ENCODE data around the gene AVPR1A. TPM values are rescaled to one million over a fixed set of nuclear protein-coding genes. Genes with fewer than 3 reads are reported as not detected.

The AVPR1A gene
- total RNA-seq, 1 experiment from 2014 or later = 0.07 TPM

- Histone ChIP-seq H3K9me2 (ENCODE audit: insufficient read depth) (no peaks in the 10 kb centered on the region), H3K79me2 (ENCODE audit: insufficient read depth, low read length) (no peaks in the 10 kb centered on the region), H3K4me2 (ENCODE audit: low read length) (no peak overlapping the region), H2AFZ (ENCODE audit: low read depth, low read length, poor library complexity, severe bottlenecking) (no peak overlapping the region), H3K4me1 (ENCODE audit: control insufficient read depth in 1 of 2, insufficient read depth in 2 of 2, low read length in 2 of 2) (peaks cover 0 to 11% of the 10 kb centered on the region in 2 experiments; a peak in 1 of 4 replicates), H4K20me1 (ENCODE audit: insufficient read depth) (no peaks in the 10 kb centered on the region), H3K27ac (ENCODE audit: low read depth, low read length) (no peak overlapping the region), H3K27me3 (ENCODE audit: insufficient read depth, low read length) (no peaks in the 10 kb centered on the region), H3K4me3 (replicated peaks in 1 of 2; ENCODE audit: low read depth in 1 of 2, low read length in 2 of 2) (no peak overlapping the region), H3K9me3 (ENCODE audit: control insufficient read depth in 1 of 2, insufficient read depth in 1 of 2, low read depth in 1 of 2, low read length in 2 of 2) (no peaks in the 10 kb centered on the region), H3K36me3 (ENCODE audit: control insufficient read depth in 1 of 2, insufficient read depth in 2 of 2, low read length in 2 of 2) (no peaks in the 10 kb centered on the region), H3K9ac (ENCODE audit: low read length) (no peak overlapping the region)
- TF ChIP-seq EGR1 (IDR thresholded peaks at IDR 0.05; ENCODE audit: low read depth) (no peak), ATF3 (IDR thresholded peaks at IDR 0.05) (no peak), REST (IDR thresholded peaks at IDR 0.05; ENCODE audit: low read depth) (no peak)
- no peak for ATAC-seq
- intact Hi-C loops (cut with micrococcal nuclease) = loop anchor here (5.0 kb wide), 1 partner anchor 123 kb away; no protein-coding TSS in a partner anchor
- BruUV-seq (replicated peaks) = no TSS peak
- RAD21 ChIA-PET (ENCODE audit: low non-redundant PET in 1 of 2, low total read pairs in 2 of 2, uncharacterized antibody in 2 of 2, unreplicated experiment in 2 of 2) = no interaction called here
- CTCF ChIA-PET = no interaction called here
- POLR2A ChIA-PET = no interaction called here
- DNase-seq (ENCODE audit: low read depth, low spot score) = no peak
Measured at GRCh38 chr12:63154560-63154959, 3.6 kb upstream of the AVPR1A start.

- CTCF ChIA-PET = interaction anchor here (0.6 to 1.7 kb wide), 15 partner anchors 8 to 614 kb away, joined by 3 to 13 read pairs (median 4); no protein-coding TSS in a partner anchor
- DNase-seq (ENCODE audit: low read depth, low spot score) (no peak), ATAC-seq (peak; percentile 65)
- Histone ChIP-seq H3K36me3 (ENCODE audit: control insufficient read depth in 1 of 2, insufficient read depth in 2 of 2, low read length in 2 of 2) (no peaks in the 10 kb centered on the region), H2AFZ (ENCODE audit: low read depth, low read length, poor library complexity, severe bottlenecking) (peak overlapping the region; percentile 87), H3K27ac (ENCODE audit: low read depth, low read length) (no peak overlapping the region), H3K9me3 (ENCODE audit: control insufficient read depth in 1 of 2, insufficient read depth in 1 of 2, low read depth in 1 of 2, low read length in 2 of 2) (no peaks in the 10 kb centered on the region), H3K4me1 (ENCODE audit: control insufficient read depth in 1 of 2, insufficient read depth in 2 of 2, low read length in 2 of 2) (peaks cover 0 to 11% of the 10 kb centered on the region in 2 experiments; a peak in 1 of 4 replicates), H3K4me2 (ENCODE audit: low read length) (peak overlapping the region; percentile 70), H3K9ac (ENCODE audit: low read length) (no peak overlapping the region), H4K20me1 (ENCODE audit: insufficient read depth) (no peaks in the 10 kb centered on the region), H3K27me3 (ENCODE audit: insufficient read depth, low read length) (no peaks in the 10 kb centered on the region), H3K9me2 (ENCODE audit: insufficient read depth) (no peaks in the 10 kb centered on the region), H3K4me3 (replicated peaks in 1 of 2; ENCODE audit: low read depth in 1 of 2, low read length in 2 of 2) (peak overlapping the region; percentile 37 to 52), H3K79me2 (ENCODE audit: insufficient read depth, low read length) (no peaks in the 10 kb centered on the region)
- RAD21 ChIA-PET (ENCODE audit: low non-redundant PET in 1 of 2, low total read pairs in 2 of 2, uncharacterized antibody in 2 of 2, unreplicated experiment in 2 of 2) = no interaction called here
- POLR2A ChIA-PET = no interaction called here
- no peak for TF ChIP-seq YY1 (IDR thresholded peaks at IDR 0.05; ENCODE audit: extremely low read depth, insufficient replicate concordance, low read depth, low read length)
- TF ChIP-seq MAX (IDR thresholded peaks at IDR 0.05) = no peak
- TF ChIP-seq SRF (IDR thresholded peaks at IDR 0.05; ENCODE audit: low read depth) = no peak
- no peak for TF ChIP-seq SIN3A (IDR thresholded peaks at IDR 0.05; ENCODE audit: low read depth)
- no peak for TF ChIP-seq ELF1 (IDR thresholded peaks at IDR 0.05; ENCODE audit: borderline replicate concordance, low read depth)
- TF ChIP-seq TCF7L2 (IDR thresholded peaks at IDR 0.05; ENCODE audit: borderline replicate concordance, extremely low read depth, insufficient read depth, insufficient read length) = no peak
- intact Hi-C loops (cut with micrococcal nuclease) = loop anchor here (5.0 kb wide), 1 partner anchor 125 kb away; no protein-coding TSS in a partner anchor
- no TSS peak for BruUV-seq (replicated peaks)
Measured at GRCh38 chr12:63152321-63152700, 1.3 kb upstream of the AVPR1A start.
